Stimulated activated effector memory CD8-positive, alpha-beta T cell treated with anti-CD3 and anti-CD28 coated beads, Interleukin-12 subunit alpha, Interleukin-12 subunit beta, amount 100 ng/mL, for 72 hours (primary cell): ENCODE results near the gene PRICKLE2.

Source experiments
- ATAC-seq: fragments of 150-1000 bp; cut with Tn5 transposase; 2 replicates; pipeline ENCODE4 v1.10.0; 2021
- DNase-seq, 2 donors: peaks; one replicate each; pipeline ENCODE4 v3.0.0; 2021 to 2022; ENCODE audit warnings: low spot score in 2 of 2
- H3K27ac Mint-ChIP-seq: one replicate; pipeline ENCODE4 v1.8.0; 2022; ENCODE audit warnings: mild to moderate bottlenecking, mixed read lengths
- H3K36me3 Mint-ChIP-seq: one replicate; pipeline ENCODE4 v1.8.0; 2022; ENCODE audit warnings: mild to moderate bottlenecking, mixed read lengths
- H3K4me1 Mint-ChIP-seq: one replicate; pipeline ENCODE4 v1.8.0; 2022; ENCODE audit warnings: mixed read lengths
- H3K4me3 Mint-ChIP-seq: one replicate; pipeline ENCODE4 v1.8.0; 2022; ENCODE audit warnings: mild to moderate bottlenecking, mixed read lengths
- H3K9me3 Mint-ChIP-seq: one replicate; pipeline ENCODE4 v1.8.0; 2022; ENCODE audit warnings: mixed read lengths

Gene PRICKLE2

DNA sequence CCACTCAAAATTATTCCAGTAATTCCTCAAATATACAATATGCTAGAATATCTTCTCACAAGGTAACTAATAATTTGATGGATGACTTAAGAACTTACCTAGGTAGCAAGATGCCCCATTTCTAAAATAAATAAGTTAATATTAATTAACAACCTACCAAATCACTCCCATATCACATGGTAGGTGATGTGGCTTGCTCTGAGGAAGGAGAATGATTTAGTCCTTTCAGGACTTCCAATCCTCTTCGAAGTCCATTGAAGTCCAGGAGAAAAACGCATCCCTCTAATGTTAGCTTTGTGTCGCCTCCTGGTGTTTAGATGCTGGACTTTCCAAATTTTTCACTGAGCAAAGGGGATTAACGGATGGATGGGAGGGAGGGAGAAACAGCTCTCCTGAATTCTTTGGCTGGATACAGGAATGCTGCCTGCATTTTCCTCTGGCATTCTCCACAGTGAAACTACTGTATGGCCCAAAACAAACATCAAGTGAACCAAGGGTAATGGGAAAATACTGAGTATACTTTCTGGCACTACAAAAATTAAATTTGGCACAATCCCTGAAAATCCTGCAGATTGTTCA is 58.6 kb downstream of the PRICKLE2 start:
- H3K36me3 Mint-ChIP-seq: no peaks in the 10 kb centered on the region
- ATAC-seq: no peak
- H3K9me3 Mint-ChIP-seq: peaks cover 5% of the 10 kb centered on the region

DNA sequence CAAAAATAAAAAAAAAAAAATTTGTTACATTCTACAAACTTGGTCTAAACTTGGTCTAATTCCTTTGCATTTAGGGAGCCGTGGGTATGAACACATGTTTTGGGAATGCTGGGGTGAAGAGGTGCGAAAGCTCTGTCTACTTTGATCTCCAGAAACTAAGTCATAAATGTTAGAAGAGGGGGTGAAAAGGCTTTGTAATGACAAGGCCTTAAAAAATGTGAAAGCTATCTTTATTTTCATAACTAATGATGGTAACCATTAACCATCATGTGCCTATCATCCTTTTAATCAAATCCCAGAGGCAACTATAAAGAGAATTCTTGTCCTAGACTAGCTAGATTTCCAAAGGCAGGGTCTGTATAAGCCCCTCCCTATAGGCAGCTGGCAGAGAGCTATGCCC is 60.9 kb downstream of the PRICKLE2 start:
- no peaks in the 10 kb centered on the region for H3K9me3 Mint-ChIP-seq
- no peaks in the 10 kb centered on the region for H3K36me3 Mint-ChIP-seq
- no peak overlapping the region for H3K27ac Mint-ChIP-seq
- ATAC-seq: no peak
- H3K4me3 Mint-ChIP-seq: no peak overlapping the region
- DNase-seq: no peak
- H3K4me1 Mint-ChIP-seq: no peaks in the 10 kb centered on the region

More for the DNA sequence above, 58.6 kb downstream of the PRICKLE2 start:
- Mint-ChIP-seq H3K4me3 (no peak overlapping the region), H3K4me1 (no peaks in the 10 kb centered on the region), H3K27ac (no peak overlapping the region)
- DNase-seq: no peak

DNA sequence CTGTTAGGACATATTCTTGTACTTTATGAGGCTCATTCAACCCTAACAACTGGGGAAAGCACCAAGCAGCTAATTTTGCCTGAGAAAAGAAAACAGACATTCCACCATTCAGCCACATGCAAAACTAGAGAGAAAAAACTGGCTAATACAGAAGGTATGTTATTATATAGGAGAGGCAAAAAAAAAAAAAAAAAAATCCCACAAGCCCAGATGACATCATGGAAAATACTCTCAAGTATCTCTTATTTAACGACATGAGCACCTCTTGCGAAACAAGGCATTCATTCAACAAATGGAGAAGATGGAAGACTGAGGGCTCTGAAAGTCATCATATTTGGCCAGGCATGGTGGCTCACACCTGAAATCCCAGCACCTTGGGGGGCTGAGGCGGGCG is 61.5 kb downstream of the PRICKLE2 start:
- Mint-ChIP-seq H3K4me1 (no peaks in the 10 kb centered on the region), H3K4me3 (no peak overlapping the region), H3K9me3 (no peaks in the 10 kb centered on the region), H3K27ac (no peak overlapping the region), H3K36me3 (no peaks in the 10 kb centered on the region)
- DNase-seq (no peak), ATAC-seq (no peak)

DNA sequence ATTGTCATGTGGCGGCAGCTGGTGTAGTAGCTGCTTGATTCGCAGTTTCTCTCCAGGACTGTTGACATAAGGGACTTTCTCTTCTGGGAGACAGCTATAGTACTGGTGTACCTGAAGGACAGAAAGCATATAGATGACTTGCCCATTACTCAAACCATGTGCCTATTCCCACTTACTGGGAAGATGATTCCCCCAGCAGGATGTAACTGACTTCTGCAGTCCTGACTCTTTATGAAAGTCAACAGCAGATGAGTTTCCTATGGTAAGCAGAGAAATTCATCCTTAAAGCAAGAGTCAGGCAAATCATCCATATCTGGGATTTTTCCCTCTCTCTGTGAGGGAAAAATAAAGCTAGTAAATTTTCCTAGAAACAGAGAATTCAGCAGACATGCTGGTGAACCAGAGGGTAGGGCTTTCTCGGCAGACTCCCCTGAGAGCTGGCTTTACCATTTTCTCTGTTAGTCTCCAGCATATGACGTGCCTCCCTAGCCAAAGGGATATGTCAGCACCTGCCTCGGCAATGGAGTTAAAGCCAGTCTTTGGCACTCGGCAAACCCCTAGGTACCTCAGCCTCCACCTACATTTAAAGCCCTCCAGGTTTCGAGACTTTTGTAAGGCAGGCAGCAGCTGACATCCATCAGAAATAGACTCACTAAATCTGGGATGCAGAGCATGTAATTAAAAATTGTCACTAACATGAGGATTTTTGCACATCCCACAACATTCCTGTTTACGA is 62.1 kb downstream of the PRICKLE2 start:
- Mint-ChIP-seq H3K27ac (no peak overlapping the region), H3K36me3 (no peaks in the 10 kb centered on the region), H3K4me3 (no peak overlapping the region), H3K4me1 (no peaks in the 10 kb centered on the region), H3K9me3 (no peaks in the 10 kb centered on the region)
- DNase-seq (no peak), ATAC-seq (no peak)

DNA sequence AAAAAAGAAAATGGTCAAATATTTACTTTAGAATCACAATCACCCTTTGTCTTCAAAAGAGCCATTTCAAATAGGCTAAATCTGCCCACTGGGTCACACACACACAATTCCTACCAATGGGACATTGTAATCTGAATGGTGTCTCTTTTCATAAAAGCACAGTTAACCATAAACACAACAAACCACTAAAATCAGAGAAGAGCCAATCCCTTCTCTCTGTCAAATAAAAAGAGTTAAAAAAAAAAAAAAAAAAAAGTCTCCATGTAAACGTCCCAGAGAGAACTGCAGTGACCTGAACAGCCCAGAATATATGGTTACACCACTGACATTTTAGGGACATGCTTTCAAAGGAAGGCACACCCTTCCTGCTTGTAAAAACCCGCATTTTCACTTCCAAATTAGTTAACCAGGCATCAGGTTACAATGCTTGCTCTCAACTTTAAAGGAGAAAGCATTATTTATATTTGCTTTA is 63.7 kb downstream of the PRICKLE2 start:
- Mint-ChIP-seq H3K36me3 (no peaks in the 10 kb centered on the region), H3K4me3 (no peak overlapping the region), H3K4me1 (no peaks in the 10 kb centered on the region), H3K9me3 (no peaks in the 10 kb centered on the region), H3K27ac (no peak overlapping the region)
- DNase-seq: no peak
- ATAC-seq: no peak

DNA sequence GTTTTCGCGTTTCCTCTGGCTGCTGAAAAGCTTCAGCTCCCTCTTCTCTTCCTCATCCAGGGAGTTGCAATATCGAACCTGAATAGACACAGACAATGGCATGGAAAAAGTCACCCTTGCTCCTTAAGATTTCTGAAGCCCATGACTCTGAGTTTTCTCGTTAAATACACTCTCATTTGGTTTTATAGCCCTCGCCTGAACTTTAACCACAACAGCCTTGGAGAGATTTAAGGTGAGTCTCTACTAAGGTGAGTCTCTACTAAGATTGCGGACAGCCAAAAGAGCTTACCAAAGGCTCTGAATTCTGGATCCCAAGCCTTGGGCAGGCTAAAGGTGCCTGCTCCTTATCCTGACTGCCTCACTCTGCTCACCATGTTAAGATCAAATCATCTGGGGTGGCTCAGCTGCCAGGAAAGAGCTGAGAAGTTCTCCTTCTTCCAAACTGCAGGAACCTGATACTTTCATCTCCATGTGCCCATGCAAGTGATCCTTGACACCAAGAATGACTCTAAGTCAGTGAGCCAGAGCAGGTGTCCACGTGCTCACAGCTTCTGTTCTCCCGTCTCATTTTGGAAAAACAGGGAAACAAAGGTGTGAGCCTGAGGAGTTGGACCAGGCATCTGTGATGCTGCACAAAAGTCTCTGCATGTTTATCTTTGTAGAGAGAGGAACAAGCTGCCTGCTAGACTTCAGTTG is 65.1 kb downstream of the PRICKLE2 start:
- ATAC-seq: no peak
- Mint-ChIP-seq H3K4me1 (no peaks in the 10 kb centered on the region), H3K9me3 (no peaks in the 10 kb centered on the region), H3K36me3 (no peaks in the 10 kb centered on the region), H3K27ac (no peak overlapping the region), H3K4me3 (no peak overlapping the region)
- DNase-seq: no peak

DNA sequence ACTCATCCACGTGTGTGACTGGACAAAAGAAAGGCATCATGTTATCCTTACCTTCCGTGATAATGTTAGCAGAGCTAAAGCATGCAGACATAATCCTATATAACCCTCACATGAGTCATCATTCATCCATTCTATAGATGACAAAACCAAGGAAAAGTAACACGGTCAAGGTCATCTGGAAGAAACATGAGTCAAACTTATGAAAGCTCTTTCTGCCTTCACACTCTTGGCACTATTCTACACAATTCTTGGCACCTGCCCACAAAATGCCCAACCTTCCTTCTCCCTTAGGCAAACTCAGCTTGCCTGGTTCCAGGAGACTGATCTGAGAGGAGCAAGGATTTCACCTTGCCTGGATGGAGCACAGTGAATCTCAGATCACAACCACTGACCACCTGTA is 66.9 kb downstream of the PRICKLE2 start:
- Mint-ChIP-seq H3K4me1 (no peaks in the 10 kb centered on the region), H3K36me3 (no peaks in the 10 kb centered on the region), H3K27ac (no peak overlapping the region), H3K9me3 (no peaks in the 10 kb centered on the region), H3K4me3 (no peak overlapping the region)
- DNase-seq: no peak
- no peak for ATAC-seq

DNA sequence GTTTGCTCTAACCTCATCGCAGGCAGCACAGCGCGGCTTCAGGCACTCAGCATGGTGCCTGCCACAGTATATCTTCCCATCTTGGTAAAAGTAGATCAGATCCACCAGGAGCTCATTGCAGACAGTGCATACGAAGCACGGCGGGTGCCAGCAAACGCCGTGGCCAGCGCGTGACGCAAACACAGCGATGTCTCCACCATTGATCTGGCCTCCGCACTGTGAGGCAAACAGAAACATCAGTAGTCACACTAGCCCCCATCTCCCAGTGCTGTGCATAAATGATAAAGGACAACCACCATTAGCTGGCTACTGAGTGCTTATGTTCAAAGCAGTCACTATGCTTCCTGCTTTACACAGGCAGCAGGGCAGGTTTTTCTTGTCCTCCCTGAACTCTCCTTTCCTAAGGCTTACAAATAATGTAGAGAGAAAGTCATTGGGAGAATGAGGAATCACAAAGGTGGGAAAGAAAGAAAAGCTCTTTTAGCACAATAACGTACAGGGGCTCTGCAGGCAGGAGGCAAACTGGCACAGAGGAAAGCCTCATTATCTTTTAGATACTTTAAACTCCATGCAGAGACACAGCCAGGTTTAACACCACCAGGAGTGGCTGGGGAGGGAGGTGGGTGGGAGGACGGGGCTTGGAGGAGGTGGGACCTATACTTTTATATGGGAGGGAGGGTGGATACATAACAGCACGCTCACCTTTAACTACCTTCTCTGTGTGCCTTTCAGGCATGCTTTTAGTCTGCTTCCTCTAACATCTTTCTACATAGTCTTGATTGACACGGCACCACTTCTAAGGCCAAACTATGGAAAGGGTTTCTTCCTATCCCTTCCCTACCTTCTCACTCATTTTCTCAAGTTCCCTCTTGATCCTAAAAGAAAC is 67.9 kb downstream of the PRICKLE2 start:
- no peak overlapping the region for H3K27ac Mint-ChIP-seq
- ATAC-seq (no peak), DNase-seq (no peak)
- H3K4me3 Mint-ChIP-seq: no peak overlapping the region
- H3K36me3 Mint-ChIP-seq: no peaks in the 10 kb centered on the region
- no peaks in the 10 kb centered on the region for H3K9me3 Mint-ChIP-seq
- H3K4me1 Mint-ChIP-seq: no peaks in the 10 kb centered on the region

DNA sequence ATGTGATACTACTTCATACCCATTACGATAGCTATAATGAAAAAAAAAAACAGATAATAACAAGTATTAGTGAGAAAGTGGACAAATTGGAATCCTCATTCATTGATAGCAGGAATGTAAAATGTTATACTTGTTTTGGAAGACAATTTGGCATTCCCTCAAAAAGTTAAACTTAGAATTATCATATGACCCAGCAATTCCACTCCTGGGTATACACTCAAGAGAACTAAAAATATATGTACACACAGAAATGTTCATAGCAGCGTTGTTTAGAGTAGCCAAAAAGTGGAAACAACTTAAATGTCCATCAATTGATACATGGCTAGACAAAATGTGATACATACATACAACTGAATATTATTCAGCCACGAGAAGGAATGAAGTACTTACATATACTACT is 69.9 kb downstream of the PRICKLE2 start:
- ATAC-seq: no peak
- H3K4me3 Mint-ChIP-seq: no peak overlapping the region
- DNase-seq: no peak
- no peaks in the 10 kb centered on the region for H3K36me3 Mint-ChIP-seq
- no peaks in the 10 kb centered on the region for H3K9me3 Mint-ChIP-seq
- H3K27ac Mint-ChIP-seq: no peak overlapping the region
- no peaks in the 10 kb centered on the region for H3K4me1 Mint-ChIP-seq

DNA sequence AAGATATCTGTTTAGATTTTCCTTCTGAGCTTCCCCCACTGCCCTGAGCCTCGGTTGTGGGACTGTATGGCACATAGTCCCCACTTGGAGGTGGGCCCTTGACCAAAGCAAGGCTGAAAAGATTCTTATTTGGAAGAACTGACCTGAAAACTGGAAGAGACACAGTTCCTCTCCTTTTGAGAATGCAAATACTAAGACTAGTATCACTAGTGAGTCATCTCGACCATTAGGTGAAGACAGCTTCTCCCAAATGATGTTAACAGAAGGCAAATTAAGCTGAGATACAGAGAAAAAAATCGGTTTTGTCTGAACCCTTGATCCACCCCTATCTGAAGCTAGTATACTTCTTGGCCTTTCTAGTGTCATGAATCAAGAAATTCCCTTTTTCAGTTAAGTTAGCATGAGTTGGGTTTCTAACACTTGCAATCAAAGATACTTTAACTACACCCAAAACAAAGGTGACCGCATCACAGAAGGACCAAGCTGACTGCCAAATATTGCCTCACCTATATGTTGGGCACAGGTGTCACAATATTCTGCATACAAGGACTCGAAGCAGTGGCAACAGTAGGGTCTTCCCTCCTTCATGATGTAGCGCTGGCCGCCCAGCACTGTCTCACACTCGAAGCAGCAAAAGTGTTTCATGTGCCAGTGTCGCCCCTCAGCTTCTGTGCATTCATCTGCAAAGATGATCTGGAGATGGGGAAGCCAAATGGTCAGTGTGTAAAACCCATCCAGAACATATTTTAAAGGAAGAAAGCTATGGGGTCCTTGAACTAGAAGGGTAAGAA is 72.4 kb downstream of the PRICKLE2 start:
- no peaks in the 10 kb centered on the region for H3K4me1 Mint-ChIP-seq
- ATAC-seq (no peak), DNase-seq (no peak)
- H3K36me3 Mint-ChIP-seq: no peaks in the 10 kb centered on the region
- no peaks in the 10 kb centered on the region for H3K9me3 Mint-ChIP-seq
- no peak overlapping the region for H3K4me3 Mint-ChIP-seq
- H3K27ac Mint-ChIP-seq: no peak overlapping the region

DNA sequence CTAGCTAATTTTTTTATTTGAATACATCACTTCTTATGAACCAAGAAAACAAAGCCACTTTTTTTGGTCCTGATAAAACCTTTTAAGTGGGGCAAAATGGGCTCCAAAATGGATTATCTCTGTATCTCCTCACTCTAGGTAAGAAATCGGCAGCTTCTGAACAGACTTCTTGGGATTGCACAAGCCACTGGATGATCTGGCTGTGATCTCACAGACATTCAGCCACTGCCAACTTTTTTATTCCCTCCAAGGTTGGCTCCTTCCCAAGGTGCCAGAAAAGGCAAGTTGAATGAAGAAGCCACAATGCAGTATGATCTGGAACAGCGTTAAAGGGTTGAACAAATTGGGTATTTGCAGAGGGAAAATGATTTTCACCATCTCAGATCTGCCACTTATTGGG is 73.2 kb downstream of the PRICKLE2 start:
- no peak overlapping the region for H3K4me3 Mint-ChIP-seq
- H3K4me1 Mint-ChIP-seq: no peaks in the 10 kb centered on the region
- ATAC-seq (no peak), DNase-seq (no peak)
- no peak overlapping the region for H3K27ac Mint-ChIP-seq
- H3K9me3 Mint-ChIP-seq: no peaks in the 10 kb centered on the region
- H3K36me3 Mint-ChIP-seq: no peaks in the 10 kb centered on the region

DNA sequence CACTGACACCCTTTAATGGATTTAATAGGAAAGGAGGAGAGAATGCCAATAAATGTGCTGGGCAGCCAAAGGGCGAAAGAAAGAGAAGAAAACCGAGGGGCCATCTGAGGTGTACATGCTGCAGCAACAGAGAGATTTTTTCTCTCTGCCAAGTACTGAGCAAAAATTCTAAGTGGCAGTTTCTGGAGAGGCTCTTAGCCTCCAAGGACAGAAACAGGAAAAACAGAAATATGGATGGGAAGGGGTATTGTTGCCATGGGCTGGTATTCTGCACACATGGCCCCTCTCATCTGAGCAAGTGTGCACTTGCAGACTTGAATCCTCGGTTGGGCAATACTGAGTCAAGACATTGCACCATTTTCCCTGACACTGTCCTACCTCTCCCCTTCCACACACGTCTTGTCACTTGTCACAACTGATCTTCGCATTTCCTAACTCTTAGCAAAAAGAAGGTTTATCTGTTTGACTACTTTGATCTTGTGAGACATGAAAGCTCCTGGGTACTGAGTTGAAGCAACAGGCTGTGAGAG is 73.9 kb downstream of the PRICKLE2 start:
- Mint-ChIP-seq H3K4me3 (no peak overlapping the region), H3K27ac (no peak overlapping the region), H3K9me3 (no peaks in the 10 kb centered on the region), H3K36me3 (no peaks in the 10 kb centered on the region), H3K4me1 (no peaks in the 10 kb centered on the region)
- DNase-seq (no peak), ATAC-seq (no peak)

DNA sequence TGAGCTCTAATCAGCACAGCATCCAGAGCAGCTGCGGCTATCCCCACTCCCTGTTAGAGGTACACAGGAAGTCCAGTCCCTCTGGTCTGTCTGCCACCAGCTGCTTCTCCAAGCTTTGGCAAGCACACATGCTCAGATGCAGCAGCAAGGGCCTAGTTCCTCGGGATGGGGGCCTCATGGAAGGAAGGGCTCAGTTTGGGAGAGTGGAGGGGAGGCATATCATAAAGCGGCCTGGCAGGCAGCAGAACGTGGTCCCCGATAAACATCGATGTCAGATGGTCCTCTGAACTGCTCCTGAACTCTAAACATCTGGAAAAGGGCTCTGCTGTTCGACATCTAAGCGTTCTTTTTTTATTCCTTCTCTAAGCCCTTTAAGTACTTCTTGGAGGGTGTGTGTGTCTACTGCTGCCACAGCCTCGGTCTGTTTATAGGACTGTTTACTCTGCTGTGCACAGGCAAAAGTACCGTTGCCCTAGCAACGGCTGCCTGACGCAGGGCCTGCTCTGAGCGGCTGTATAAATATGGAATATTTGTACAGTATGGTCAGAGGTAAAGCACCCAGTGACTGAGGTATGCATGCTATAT is 74.6 kb downstream of the PRICKLE2 start:
- ATAC-seq: no peak
- H3K4me3 Mint-ChIP-seq: no peak overlapping the region
- H3K36me3 Mint-ChIP-seq: no peaks in the 10 kb centered on the region
- no peaks in the 10 kb centered on the region for H3K4me1 Mint-ChIP-seq
- H3K9me3 Mint-ChIP-seq: no peaks in the 10 kb centered on the region
- no peak overlapping the region for H3K27ac Mint-ChIP-seq
- DNase-seq: no peak

DNA sequence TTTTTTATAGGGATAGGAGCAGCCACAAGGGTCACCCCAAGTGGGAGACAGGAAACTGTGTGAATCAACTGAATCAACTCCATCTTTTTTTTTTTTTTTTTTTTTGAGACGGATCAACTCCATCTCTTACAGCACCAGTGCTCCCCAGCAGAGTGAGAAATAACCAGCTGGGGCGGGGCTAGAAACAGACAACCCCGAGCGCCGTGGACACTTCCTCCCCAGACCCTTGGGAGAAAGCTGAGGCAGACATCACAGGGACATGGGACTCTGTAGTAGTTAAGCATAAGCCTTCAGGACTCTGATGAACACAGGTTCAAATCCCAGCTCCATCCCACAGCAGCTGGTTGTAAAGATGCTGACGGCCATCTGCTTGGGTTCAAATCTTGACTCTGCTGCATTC is 75.4 kb downstream of the PRICKLE2 start:
- ATAC-seq: no peak
- no peak overlapping the region for H3K27ac Mint-ChIP-seq

More for the DNA sequence above, 75.4 kb downstream of the PRICKLE2 start:
- no peaks in the 10 kb centered on the region for H3K36me3 Mint-ChIP-seq
- no peak for DNase-seq
- H3K4me1 Mint-ChIP-seq: no peaks in the 10 kb centered on the region
- no peaks in the 10 kb centered on the region for H3K9me3 Mint-ChIP-seq
- H3K4me3 Mint-ChIP-seq: no peak overlapping the region
